HK-2 (cell line): ENCODE results near the gene DPP3.

Experiments used
- DNase-seq: peaks from one replicate; pipeline ENCODE4 v3.0.0-alpha.2; 2018; ENCODE audit not compliant: unreplicated experiment

DPP3 gene

DNA sequence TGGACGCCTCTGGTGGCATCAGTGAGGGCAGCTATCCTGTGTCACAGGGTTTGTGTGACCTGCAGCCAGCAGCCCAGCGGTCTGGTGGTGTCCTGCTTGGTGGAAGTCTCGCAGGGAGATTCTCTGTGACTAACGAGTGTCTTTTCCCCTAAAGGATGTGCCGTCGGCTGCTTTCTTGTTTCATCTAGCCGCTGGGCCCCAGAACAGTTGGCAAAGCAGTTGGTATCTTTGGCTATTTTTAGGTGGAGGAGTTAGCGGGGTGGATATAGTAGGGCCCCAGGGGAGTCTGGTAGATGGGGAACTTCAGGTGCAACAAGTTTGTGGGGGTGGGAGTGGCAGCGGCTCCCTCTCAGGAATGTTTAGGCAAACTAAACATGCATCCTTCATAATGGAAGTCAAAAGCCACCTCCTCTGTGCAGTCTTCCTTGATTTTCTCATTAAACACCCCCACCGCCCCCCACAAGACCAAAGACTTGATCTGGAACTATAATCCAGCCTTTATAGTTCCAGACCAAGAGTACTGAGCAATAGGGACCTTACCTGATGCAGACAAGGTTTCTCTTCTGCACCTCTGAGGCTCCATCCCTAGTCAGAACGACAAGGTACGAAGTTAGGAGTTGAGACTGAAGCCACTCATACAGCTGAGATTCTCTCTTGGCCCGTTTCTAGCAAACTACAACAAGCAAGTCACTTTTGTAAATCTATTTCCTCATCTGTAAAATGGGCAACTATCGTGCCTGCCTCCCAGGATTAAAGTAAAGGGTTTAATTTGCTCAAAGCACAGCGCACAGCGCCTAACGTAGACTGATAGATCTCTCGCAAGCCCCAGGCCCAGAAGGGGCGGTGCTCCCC lies 14.6 kb upstream of the DPP3 start:
- DNase-seq = no peak

DNA sequence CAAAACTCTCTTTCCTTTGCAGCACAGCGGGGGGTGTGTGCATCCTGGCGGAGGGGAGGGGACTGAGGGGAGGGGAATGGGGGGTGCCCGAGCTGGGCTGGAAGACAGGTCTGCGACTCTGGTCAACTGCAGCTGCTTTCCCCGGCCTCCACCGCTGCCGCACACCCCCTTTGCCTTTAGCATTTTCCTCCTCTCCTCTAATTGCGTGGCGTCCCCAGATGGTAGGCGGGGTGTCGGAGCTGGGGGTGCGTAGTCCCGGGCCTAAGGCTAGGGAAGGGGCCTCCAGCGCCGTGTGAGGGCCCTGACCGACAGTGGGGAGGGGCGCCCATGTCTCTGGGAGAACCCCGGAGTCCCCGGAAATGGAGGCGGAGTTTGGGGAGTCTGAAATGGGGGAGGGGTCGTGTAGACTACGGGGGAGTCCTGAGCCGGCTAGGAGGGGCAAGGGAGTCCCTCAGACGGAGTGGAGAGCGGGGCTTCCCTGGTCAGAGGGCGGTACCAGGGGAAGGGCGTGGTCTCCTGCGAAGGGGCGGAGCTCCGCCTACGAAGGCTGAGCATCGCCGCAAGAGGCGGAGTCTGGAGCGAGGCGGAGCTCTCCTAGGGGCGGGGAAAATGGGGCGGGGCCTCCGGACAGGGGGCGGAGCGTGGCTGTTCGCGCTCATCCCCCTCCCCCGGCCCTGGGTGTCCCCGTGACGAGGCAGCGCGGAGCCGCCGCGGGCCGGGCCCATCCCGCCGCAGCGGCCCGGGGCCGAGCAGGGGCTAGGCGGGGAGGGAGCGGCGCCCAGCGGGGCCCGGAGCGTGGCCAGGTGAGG lies 13.8 kb upstream of the DPP3 start, which contains the start of gene PELI3:
Gene PELI3, plus strand, starts transcription at position 681 of the 809 bp plus-strand sequence. CDS start 1,224 bp downstream, outside the sequence.
- peak; percentile 86 for DNase-seq

DNA sequence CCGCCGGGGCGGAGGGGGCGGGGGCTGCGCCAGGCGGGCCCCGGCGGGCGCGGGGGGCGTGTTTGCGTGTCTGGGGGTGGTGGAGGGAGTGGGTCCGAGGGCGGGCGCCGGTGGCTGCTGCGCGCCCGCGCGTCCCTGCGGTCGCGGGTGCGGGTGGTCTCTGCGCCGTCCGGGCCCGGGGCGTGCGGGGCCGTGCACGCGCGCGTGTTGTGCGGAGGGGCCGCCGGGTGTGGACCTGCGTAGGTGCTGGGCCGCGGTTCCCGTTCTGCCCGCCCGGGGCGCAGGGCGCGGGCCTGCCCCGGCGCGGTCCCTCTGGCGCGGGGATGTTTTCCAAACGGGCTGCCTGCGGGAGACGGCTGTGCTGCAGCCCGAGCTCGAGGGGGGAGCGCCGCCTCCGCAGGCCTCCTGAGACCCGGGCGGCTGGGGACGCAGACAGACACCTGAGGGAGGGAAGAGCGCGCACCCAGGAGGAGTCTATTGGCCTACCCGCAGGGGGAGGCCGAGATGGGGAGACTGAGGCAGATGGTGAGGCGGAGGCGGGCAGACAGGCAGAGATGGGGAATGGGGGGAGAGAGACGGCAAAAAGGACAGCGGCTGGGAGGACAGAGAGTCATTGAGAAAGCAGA lies 13.1 kb upstream of the DPP3 start:
- peak; percentile 22 for DNase-seq

DNA sequence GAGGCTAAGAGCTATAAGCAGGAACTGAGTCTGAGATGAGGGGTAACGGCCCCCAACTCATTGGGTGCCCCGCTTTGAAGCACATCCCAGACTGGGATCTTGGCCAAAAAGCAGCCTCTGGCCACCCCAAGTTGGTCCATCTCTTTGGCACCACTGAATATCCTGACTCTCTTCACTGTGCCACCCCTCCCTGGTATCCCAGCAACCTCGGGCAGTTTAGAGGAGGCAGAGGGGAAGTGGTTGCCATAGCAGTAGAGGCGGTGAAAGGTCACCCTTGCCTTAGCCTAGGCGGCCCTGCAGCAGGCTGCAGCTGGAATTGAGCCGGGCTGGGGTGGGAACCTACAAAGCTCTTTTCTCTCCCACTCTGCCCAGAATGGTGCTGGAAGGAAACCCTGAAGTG lies 12.5 kb upstream of the DPP3 start:
- DNase-seq = no peak

DNA sequence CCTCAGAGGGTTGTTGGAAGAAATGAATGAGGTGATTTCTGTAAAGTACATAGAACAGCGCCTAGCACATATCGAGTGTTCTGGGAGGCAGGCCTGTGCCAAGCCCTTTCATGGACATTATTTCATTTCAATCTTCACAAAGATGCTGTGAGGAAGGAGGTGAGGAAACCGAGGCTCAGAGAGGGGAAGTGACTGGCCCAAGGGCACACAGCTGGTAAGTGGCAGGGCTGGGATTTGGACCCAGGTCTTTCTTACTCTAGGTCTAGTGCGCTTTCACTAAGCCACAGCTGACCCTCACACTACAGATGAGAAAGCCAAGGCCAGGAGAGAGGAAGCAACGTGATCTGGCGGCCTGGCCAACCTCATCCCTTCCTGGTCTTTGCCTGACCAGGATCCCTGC lies 11.5 kb upstream of the DPP3 start:
- no peak for DNase-seq

DNA sequence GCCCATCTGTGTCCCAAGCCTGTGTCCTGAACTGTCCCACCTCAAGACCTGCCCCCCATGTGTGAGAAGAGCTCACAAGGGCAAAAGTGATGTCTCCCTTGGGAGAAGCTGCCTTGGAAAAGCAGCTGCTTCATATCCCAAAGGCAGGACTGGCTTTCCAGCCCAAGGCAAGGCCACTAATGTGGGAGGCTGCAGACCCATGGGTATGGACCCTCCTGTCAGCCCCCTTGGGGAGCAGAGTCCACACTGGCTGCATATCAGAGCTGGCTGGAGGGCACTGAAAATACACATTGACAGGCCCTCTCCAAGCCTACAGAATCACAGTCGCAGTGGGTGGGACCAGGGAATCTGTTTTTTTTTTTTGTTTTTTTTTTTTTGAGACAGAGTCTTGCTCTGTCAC lies 10.8 kb upstream of the DPP3 start:
- no peak for DNase-seq

DNA sequence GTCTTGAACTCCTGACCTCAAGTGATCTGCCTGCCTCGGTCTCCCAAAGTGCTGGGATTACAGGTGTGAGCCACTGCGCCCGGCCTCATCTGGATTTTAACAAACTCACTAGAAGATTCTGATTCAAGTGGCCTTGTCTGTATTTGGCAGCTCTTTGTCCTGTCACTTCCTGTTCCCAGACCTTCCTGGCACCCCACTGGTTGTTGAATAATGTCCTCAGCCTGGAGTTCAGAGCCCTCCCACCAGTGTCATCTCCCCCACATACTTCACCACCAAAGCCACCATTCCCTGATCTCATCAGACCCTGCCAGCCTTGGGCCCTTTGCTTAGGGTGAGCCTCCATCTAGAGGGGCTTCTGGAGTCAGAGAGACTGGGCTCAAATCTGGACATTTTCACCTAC lies 10.2 kb upstream of the DPP3 start:
- no peak for DNase-seq

DNA sequence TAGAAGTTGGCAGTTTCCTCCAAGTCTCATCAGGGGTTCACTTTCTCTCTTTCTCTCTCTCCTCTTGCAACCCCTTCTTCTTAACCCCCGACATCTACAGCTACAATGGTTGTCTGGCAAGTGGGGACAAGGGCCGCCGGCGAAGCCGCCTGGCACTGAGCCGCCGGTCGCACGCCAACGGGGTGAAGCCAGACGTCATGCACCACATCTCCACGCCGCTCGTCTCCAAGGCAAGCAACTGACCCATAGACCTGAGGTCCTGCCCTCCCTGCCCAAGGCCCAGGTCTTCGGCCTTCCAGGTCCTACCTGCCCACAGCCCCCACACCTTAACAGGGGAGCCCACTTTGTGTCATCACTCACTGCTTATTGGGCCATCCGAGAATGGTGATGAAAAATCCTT lies 9.1 kb upstream of the DPP3 start:
- DNase-seq = no peak

DNA sequence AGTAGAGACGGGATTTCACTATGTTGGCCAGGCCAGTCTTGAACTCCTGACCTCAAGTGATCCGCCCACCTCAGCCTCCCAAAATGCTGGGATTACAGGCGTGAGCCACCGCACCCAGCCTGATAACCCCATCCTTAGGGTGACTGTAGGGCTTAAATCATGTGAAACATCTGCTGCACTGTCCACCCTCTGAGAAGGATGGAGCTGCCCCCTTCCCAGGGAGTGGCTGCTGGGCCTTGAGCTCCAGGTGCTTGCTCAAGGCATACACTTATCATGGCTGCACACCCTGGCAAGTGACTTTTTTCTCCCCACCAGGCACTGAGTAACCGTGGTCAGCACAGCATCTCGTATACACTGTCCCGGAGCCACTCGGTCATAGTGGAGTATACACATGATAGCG lies 8.2 kb upstream of the DPP3 start:
- DNase-seq = no peak

DNA sequence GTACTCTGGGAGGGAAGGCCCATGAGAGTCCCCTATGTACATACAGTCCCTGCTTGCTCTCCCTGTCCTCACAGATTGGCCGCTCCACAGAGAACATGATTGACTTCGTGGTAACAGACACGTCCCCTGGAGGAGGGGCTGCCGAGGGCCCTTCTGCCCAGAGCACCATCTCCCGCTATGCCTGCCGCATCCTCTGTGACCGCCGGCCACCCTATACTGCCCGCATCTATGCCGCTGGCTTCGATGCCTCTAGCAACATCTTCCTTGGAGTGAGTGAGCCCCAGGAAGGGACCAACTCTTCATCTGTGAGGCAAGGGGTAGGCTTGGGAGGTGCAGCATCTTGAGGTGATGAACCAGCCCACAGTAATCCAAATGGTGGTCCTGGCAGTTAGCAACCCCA lies 7.1 kb upstream of the DPP3 start:
- no peak for DNase-seq

DNA sequence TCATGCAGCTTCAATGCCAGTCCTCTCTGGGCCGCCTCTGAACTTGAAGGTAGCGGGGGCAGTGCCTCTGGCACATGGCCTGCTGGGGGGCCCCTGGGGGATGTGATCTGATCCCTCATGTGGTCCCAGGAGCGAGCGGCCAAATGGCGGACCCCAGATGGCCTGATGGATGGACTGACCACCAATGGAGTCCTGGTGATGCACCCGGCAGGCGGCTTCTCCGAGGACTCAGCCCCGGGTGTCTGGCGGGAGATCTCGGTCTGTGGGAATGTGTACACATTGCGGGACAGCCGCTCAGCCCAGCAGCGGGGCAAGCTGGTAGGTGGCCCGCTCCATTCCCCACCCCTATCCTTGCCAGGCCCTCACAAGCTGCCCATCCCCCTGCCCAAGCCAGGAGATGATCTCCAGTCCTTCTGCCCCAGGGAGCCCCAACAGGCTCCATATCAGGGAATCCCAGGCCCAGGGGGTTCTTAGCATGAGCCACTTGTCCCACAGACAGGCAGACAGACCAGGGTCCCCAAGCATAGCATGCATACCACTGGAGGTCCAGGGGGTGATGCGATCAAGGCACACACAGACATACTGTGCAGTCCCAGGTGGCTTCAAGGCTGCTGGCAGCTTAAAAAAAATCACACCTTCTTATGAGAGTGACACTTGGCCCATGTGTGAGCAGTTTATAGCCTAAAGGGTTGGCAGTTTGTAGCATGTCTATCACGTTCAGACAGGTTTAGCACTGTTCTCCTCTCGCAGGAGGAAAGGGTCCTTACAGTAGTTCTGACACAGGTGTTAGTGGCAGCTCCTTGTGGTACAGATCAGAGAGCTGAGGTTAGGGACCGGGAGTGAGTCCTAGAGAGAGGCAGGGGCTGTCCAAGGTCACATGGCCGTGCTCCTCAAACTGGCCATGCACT lies 6.4 kb upstream of the DPP3 start:
- no peak for DNase-seq

DNA sequence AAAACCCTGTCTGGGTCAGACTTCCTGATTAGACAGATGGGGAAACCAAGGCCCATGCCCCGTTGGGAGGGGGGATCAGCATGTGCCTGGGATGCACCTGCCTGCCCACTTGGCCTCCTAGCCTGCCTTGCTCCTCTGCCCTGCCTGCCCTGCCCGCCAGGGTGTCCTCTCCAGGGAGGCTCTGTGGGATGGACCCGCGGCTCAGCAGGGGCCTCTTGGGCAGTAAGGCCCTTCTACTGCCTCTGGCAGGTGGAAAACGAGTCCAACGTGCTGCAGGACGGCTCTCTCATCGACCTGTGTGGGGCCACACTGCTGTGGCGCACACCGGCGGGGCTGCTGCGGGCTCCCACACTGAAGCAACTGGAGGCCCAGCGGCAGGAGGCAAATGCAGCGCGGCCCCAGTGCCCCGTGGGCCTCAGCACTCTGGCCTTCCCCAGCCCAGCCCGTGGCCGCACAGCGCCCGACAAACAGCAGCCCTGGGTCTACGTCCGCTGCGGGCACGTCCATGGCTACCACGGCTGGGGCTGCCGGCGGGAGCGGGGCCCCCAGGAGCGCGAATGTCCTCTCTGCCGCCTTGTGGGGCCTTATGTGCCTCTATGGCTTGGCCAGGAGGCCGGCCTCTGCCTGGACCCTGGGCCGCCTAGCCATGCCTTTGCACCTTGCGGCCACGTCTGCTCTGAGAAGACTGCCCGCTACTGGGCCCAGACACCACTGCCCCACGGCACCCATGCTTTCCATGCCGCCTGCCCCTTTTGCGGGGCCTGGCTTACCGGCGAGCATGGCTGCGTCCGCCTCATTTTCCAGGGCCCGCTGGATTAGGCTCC lies 4.7 kb upstream of the DPP3 start:
- DNase-seq = no peak

DNA sequence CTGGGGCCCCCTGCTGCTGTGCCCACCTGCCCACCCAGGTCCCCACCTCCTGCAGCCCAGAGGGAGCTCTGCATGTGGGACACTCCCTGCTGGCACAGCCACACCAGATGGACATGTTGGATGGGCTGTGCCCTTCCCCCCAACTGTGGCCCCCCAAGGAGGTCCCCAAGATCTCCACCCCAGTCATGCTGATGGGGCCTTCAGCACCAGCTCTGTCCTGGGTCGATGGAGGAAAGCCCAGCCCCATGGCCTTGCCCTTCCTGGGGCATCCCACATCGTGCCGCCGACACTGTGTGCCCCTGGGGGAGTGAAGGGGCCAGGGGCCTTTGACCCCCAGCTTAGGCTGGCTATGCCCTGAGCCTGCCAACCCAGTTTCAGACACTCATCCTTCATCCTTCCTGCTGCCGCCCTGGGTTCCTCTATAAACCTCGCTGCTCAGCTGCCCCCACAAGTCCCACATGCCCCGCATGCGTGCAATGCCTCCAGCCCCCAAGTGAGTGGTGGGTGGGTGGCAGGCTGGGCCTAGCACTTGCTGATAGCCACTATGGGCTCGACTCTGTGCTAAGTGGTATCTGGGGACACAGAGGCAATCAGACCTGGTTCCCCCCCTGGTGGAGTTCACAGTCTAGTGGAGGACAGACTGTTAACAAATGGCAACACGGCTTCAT lies 3.9 kb upstream of the DPP3 start:
- DNase-seq = no peak

DNA sequence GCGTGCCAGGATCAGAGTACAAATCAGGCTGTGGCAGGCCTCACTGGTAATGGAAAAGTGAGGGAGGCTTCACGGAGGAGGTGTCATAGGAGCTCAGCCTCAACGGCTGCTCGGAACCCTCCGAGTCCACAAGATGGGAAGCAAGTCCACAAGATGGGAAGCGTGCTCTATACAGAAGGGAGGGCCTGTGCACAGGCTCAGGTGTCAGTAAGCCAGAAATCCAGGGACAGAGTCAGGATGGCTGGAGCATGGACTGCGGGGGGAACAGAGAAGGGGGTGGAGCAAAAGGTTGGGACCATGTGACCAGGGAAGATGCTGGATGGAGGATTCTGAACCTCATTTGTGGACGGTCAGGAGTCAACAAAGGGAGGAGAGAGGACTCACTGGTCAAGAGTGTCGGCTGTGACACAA lies 3.4 kb upstream of the DPP3 start:
- DNase-seq = no peak

DNA sequence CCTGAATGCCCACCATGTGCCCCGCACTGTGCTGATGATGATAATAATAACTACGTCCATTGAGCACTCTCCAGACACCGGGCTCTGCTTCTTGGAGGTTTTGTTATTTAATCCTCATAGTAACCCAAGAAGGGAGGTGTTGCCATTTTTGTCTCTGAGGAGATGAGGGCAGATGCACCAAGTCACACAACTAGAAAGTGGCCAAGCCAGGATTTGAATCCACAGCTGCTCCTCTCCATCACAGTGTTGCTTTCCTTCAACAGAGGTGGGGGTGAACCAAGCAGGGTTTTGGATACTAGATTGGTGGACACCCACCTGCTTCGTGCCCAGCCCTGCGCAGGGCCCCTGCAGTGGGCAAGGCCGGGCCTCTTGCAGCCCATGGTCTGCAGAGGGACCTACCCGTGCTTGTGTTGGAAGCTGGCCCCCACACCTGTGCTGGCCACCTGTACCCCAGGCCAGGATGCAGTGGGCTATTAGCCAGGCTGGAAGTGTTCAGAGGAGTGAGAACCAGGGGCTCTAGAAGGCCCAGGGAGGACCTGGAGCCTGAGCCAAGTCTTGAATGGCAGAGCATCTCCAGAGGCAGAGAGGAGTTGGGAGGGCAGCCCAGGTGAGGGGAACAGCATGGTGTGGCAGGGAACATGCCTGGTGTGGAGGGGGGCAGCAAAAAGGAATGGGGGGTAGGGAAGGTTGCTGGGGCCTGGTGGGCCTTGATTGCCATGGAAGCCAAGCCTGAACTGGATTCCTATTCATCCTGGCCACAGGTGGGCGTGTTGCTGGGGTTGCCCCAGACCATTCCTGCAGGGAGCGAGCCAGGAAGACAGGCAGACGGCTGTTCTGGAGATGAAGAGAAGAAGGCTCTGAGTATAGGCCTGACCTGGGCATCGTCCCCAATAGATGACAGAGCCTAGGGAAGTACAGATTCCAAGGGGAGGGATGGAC lies 2.7 kb upstream of the DPP3 start:
- no peak for DNase-seq

DNA sequence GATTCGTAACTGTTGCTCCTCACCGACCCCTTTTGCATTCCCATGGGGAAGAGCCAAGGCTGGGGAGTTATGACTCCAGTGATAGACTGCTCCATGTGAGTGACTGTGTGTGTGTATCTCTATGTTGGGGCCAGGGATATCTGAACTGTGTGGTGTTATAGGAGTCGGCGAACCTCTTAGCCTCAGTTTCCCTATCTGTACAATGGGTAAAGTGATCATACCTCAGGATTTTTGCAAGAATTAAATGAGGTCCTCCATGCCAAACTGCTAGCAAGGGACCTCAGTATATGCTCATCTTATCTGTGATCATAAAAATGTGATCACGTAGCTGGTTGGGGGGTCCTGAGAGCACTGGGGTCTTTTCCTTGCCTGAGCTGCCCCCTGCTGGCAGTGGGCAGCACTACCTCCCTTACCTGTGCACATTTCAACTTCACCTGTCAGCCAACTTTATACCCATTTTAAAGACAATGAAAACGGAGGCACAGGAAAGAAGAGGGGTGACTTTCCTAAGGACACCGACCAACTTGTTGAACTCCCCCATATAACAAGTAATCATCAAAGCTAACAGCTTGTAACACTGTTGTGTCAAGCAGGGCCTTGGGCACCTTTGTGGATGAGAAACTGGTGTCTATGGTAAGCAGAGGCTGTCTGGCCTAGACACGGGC lies 1.4 kb upstream of the DPP3 start:
- DNase-seq = no peak

DNA sequence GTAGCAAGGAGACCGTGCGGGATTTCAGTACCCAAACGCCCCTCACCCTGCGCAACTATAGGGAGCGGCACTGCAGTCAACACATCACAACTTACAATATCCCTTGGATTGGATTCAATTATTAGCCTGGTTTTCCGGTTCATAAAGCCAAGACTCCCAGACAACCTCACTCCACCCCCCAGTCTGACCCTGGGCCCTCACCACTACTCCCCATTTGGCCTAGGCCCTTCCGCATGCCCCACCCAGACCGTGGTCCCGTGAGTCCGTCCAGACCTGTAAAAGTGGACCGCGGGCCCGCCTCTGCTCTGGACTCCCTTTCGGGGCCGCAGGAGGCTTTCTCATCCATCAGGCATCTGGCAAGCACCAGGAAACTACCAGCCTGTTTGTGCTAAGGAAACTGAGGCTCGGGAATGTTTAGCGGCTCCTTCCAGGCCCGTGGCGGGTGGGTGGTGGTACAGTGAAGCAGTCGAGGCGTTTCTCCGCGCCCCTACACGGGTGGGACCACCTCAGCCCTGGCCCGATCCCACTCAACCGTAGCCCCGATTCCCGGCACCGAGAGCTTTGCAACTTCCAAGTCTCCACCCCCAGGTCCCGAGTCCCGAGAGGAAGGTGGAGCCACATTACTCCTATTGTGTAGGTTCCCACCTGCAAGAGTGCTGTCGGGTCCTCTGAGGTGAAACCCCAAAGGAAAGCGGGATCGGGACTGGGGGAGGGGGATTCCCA lies 679 bp upstream of the DPP3 start:
- peak; percentile 48 for DNase-seq
